A549 (cell line): Measurements from ENCODE around the gene PRDX5.

Experiments
- BCL3 ChIP-seq: fragments of >200 bp; sonication (Bioruptor Twin); formaldehyde crosslinking; IDR thresholded peaks from 3 replicates; pipeline ENCODE4 v1.6.1; 2016
- CHD4 ChIP-seq: fragments of 200-600 bp; sonication (generic); IDR thresholded peaks from 2 replicates; pipeline ENCODE4 v1.6.1; 2016; ENCODE audit warnings: antibody characterized with exemption, mild to moderate bottlenecking, borderline replicate concordance
- EP300 ChIP-seq, 2 experiments: fragments of >200 bp; sonication (Bioruptor Twin); formaldehyde crosslinking; IDR thresholded peaks; 2 replicates in 1 of 2; 3 replicates in 1 of 2; pipeline ENCODE4 v1.6.1; 2016 to 2017
- JUN ChIP-seq, 2 experiments: fragments of >200 bp; sonication (Bioruptor Twin); formaldehyde crosslinking; IDR thresholded peaks; 2 replicates in 1 of 2; 3 replicates in 1 of 2; pipeline ENCODE4 v1.6.1; 2016 to 2017
- KDM1A ChIP-seq: fragments of 200-600 bp; sonication (generic); IDR thresholded peaks from 2 replicates; pipeline ENCODE4 v1.6.1; 2016; ENCODE audit warnings: low read depth, mild to moderate bottlenecking
- NR3C1 ChIP-seq: fragments of >200 bp; sonication (Bioruptor Twin); formaldehyde crosslinking; IDR thresholded peaks from 3 replicates; pipeline ENCODE4 v1.6.1; 2017
- POLR2A ChIP-seq: IDR thresholded peaks from 2 replicates; pipeline ENCODE4 v1.6.1; 2012; ENCODE audit warnings: mild to moderate bottlenecking, low read length
- POLR2AphosphoS2 ChIP-seq: conservative IDR thresholded peaks from 2 replicates; pipeline ENCODE4 v1.6.1; 2012; ENCODE audit warnings: low read length, improper control_type of control experiment, inconsistent platforms
- RAD21 ChIP-seq, 2 experiments: fragments of >200 bp in 1 of 2; sonication (Bioruptor Twin) in 1 of 2; formaldehyde crosslinking in 1 of 2; IDR thresholded peaks in 1 of 2; conservative IDR thresholded peaks in 1 of 2; 2 replicates in 1 of 2; 3 replicates in 1 of 2; pipeline ENCODE4 v1.6.1; 2012 to 2018; ENCODE audit warnings: inconsistent platforms in 1 of 2
- RNF2 ChIP-seq: fragments of 200-600 bp; sonication (generic); IDR thresholded peaks from 2 replicates; pipeline ENCODE4 v1.6.1; 2016; ENCODE audit warnings: low read depth, mild to moderate bottlenecking, antibody characterized with exemption, moderate library complexity, borderline replicate concordance
- ZSCAN20 ChIP-seq: fragments of 250-450 bp; sonication (Bioruptor Pico); IDR thresholded peaks from 2 replicates; pipeline ENCODE4 v1.8.0; 2022; ENCODE audit warnings: mild to moderate bottlenecking, moderate library complexity
- TF ChIP-seq, protein P1 (sequence below): fragments of >200 bp; sonication (Bioruptor Twin); formaldehyde crosslinking; IDR thresholded peaks from 3 replicates; pipeline ENCODE4 v1.5.1; 2016

GRCh38 chr11:64327993-64328392 is 10.1 kb downstream of the PRDX5 start:
- TF ChIP-seq POLR2A = no peak
- TF ChIP-seq JUN (IDR thresholded peaks at IDR 0.05) = no peak
- no peak for TF ChIP-seq KDM1A
- no peak for TF ChIP-seq RAD21 (conservative IDR thresholded peaks at IDR 0.05 in 1 of 2, IDR thresholded peaks at IDR 0.05 in 1 of 2)
- no peak for TF ChIP-seq EP300 (IDR thresholded peaks at IDR 0.05)
- no peak for TF ChIP-seq POLR2AphosphoS2
- TF ChIP-seq, protein P1, sequence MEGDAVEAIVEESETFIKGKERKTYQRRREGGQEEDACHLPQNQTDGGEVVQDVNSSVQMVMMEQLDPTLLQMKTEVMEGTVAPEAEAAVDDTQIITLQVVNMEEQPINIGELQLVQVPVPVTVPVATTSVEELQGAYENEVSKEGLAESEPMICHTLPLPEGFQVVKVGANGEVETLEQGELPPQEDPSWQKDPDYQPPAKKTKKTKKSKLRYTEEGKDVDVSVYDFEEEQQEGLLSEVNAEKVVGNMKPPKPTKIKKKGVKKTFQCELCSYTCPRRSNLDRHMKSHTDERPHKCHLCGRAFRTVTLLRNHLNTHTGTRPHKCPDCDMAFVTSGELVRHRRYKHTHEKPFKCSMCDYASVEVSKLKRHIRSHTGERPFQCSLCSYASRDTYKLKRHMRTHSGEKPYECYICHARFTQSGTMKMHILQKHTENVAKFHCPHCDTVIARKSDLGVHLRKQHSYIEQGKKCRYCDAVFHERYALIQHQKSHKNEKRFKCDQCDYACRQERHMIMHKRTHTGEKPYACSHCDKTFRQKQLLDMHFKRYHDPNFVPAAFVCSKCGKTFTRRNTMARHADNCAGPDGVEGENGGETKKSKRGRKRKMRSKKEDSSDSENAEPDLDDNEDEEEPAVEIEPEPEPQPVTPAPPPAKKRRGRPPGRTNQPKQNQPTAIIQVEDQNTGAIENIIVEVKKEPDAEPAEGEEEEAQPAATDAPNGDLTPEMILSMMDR = no peak
- TF ChIP-seq CHD4 = no peak
- TF ChIP-seq ZSCAN20 = no peak
- TF ChIP-seq RNF2 = no peak
- TF ChIP-seq NR3C1 = no peak
- TF ChIP-seq BCL3 = no peak
